HUDEP-2 (cell line): ENCODE data around the gene LRP8.
A peak's percentile ranks its signal among the peaks of the same experiment; 100 is the strongest.

Experiments used
- DNase-seq, 76 experiments: peaks; one replicate each; lab custom pipeline; 2025; ENCODE audit not compliant: unreplicated experiment in 76 of 76; lab: John Stamatoyannopoulos, UW

LRP8 gene

GRCh38 chr1:53267761-53268160 lies 60.1 kb downstream of the LRP8 start:
- DNase-seq: no peak

DNA sequence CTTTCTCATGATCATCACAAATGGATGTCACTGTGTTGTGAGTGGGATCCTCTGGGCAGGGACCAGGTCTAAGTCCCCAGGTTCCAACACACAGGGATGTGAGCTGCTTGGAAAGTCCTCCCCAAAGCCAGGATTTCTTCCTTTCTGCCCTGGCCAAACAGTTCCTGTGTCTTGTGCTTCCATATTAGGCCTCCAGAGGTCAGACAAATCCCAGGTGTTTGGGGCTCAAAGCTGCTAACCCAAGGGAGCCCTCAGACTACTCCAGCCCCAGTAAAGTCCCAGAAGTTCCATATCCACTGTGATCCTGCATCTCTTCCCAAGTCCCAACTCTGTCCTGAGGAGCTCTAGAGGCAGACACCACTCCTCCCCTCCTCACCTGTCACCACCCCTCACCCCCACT lies 61.8 kb downstream of the LRP8 start:
- peak in 1 of 76 experiments; percentile 15 for DNase-seq

- no peak for DNase-seq
Measured at GRCh38 chr1:53265581-53265980, 62.3 kb downstream of the LRP8 start.

GRCh38 chr1:53264048-53264447 lies 63.8 kb downstream of the LRP8 start:
- DNase-seq: no peak

DNA sequence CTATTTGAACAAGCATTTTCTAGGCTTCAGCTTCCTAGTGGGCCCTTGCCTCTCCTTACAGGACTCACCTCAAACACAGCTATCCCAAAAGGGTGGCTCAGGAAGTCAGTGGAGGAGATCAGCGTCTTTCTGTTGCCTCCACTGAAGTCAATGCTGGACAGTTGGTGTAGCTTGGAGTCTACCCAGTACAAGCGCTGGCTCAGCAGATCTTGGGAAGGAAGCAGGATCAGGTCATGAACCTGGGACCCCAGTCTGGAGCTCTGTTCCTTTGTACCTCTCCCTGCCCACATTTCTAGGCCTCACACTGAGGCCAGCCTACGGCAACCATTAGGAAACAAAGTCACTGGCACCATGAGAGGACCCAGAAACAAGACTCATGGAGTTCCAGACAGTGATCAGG lies 65.9 kb downstream of the LRP8 start:
- no peak for DNase-seq

GRCh38 chr1:53260631-53261247 lies 67.1 kb downstream of the LRP8 start:
- no peak for DNase-seq

DNA sequence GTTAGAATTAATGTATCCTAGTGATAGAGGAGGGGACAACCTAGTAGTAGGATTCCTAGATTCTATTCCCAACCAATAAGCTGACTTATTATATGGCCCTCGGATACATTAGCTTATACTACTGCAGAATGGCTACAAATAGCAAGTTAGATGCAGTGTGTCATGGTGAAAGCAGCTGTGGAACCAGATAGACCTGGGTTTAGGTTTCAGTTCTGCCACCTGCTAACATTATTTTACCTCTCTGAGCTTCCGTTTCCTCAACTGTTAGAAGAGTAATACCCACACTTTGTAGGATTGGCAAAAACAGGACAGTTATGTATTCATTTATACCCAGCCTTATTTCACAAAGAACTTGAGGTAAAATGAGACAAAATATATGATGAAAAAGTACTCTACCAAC lies 67.9 kb downstream of the LRP8 start:
- DNase-seq: no peak

- no peak for DNase-seq
Measured at GRCh38 chr1:53258216-53258615, 69.7 kb downstream of the LRP8 start.

DNA sequence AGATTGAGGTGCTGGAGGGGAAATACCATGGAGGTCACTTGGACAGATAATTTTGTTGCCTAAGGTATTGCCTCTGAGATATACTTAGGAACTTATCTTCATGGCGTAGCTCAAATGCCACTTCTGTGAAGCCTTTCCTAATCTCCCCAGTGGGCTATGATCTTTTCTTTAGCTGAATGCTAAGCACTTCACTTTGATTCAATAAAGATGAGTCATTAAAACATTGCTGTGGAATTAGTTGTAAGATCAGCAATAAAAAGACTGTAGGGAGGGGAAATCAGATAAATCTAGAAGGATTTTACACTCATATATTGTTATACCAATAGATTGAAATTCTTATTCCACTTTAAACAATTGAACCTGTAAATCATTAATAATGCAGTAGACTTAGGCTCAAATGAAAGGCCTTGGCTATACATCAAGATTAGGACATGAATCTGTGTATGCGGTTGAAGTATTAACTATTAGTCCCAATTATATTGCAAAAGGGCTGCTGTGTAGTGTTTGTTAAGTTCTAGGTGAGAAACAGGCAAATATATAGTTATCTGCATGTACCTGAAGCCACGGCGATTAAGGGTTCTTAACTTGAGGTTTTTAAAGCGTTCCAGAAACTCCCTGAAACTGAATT lies 70.3 kb downstream of the LRP8 start:
- DNase-seq: no peak

DNA sequence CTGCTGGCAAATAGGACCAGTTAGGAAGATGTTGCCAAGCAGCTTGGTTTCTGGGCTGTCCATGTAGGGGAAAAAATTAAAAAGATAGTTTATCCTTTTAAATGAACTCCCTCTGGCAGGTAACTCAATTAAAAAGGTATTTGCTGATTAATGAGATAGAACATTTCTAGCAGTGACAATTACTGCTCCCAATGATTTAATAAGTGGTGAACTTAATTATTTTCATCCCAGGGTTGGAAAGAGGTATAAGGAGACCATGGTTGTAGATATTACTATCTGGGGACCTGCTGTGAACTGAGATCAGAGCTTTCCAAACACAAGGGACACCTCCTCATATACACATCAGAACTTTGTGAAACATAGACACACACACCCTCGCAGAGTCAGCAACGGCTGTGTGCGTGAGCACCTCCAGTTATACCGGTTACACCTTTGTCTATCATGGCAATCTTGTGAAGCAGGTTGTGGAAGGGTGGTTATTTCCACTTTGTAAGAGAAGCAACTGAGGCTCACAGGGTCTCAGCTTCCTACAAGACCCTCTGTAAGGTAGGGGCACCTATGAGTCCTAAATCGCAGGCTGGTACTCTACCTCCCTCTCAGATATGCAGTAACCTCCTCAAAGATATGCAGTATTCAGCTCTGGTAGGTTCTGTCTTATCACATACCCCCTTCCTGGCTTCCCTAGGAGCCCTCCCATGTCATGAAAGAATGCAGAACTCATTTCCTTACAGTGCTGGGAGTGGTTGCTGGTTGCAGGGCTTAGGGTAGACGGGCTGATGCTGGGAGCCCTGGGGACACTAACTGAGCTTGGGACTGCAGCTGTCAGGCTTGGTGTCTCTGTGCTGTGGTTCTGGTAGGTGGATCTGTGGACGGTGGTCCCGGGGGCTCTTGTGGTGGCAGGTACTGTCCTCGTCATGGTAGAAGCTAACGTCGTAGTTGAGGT lies 71.1 kb downstream of the LRP8 start:
- no peak for DNase-seq

DNA sequence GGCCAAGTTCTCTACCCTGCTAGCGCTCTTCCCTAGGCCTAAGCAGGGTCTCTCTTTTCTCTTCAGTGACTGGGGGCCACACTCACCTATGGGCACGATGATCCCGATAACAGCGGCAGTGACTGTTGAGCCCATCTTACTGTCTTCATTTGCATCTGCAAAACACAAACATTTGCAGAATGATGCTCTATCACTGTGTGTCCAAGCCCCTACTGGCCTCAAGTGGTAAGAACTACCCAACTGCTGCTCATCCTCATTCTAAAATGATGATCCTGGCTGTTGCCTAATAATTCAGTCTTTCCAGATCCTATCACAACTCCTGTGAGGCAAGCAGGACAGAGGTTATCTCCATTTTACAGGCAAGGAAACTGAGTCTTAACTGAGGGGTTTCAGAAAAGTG lies 72.8 kb downstream of the LRP8 start:
- no peak for DNase-seq

DNA sequence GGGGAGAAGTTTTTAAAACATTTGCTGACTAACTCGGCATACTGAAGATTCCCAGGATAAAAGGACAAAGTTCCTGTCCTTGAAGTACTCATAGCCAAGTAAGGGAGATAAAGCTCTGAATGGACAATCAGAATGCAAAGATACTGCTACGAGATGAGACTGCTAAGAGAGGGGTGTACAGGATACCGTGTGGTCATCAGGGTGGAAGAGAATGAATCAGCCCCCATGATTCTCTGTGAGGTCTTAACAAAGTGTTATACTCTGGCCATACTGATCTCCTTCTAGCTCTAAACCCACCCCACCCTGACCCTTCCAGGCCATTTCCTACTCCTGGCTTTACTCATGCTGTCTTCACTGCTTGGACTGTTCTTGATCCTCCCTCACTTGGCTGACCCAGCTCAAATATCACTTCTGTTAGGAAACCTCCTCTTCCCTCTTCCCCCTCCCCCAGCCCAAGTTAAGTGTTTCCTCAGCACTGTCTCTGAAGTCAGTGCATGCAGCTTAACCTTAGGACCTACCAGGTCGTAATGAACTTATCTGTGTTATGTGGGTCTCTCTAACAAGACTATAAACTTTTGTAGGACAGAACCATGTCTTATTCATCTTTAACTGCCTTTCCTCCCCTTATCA lies 73.7 kb downstream of the LRP8 start:
- no peak for DNase-seq

GRCh38 chr1:53250325-53250724 lies 77.5 kb downstream of the LRP8 start:
- no peak for DNase-seq

DNA sequence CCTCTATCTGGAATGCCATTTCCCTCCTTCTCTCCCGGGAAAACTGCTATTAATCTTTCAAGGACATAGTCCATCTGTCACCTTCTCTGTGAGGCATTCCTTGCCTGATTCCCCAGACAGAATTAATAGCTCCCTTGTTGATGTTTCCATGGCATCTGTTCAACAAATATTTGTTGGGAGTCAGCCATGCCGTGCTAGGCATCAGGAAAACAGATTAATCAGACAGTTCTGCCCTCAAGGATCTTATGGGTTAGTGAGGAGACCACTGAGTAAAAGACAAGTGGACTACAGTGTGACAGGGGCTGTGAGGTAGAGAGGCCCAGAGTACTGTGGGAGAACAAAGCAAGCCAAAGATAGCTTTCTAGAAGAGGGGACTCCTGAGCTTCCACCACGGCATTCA lies 78.2 kb downstream of the LRP8 start:
- DNase-seq: no peak

GRCh38 chr1:53246261-53247134 lies 81.4 kb downstream of the LRP8 start:
- no peak for DNase-seq

DNA sequence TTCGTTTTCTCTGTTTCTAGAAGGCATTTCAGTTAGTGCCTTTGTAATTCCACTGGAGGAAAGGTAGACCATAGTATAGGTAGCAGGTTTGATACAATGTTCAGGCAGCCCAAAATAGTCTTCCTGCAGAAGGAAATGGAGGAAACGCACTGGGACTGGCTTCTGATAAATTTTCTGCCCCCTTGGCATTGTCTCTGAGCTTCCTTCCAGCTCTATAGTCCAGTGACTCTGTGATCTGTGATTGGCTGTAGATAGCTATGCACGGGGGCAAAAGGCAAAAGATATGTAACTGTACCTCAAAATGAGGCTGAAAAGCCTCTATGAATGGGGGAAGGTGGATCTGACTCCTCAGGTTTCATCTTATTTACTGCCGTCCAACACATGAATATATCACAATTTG lies 83.7 kb downstream of the LRP8 start:
- no peak for DNase-seq

GRCh38 chr1:53242381-53242780 lies 85.5 kb downstream of the LRP8 start:
- DNase-seq: no peak

DNA sequence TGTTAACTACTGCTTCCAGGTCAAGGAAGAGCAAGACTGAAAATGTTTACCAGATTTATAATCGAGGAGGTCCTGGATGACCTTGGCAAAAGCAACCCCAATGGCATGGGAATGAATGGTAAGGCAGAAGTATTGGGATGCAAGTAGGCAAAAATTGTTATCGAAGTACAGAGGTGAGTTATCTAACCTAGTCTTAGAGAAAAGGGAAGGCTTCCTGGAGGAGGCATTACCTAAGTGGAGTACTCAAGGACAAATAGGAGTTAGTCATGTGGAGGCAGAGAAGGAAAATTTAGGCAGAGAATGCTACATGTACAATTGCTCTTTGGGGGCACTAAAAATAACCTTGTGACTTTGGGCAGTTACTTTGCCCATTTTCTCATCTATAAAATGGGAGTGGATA lies 86.0 kb downstream of the LRP8 start:
- DNase-seq: no peak

DNA sequence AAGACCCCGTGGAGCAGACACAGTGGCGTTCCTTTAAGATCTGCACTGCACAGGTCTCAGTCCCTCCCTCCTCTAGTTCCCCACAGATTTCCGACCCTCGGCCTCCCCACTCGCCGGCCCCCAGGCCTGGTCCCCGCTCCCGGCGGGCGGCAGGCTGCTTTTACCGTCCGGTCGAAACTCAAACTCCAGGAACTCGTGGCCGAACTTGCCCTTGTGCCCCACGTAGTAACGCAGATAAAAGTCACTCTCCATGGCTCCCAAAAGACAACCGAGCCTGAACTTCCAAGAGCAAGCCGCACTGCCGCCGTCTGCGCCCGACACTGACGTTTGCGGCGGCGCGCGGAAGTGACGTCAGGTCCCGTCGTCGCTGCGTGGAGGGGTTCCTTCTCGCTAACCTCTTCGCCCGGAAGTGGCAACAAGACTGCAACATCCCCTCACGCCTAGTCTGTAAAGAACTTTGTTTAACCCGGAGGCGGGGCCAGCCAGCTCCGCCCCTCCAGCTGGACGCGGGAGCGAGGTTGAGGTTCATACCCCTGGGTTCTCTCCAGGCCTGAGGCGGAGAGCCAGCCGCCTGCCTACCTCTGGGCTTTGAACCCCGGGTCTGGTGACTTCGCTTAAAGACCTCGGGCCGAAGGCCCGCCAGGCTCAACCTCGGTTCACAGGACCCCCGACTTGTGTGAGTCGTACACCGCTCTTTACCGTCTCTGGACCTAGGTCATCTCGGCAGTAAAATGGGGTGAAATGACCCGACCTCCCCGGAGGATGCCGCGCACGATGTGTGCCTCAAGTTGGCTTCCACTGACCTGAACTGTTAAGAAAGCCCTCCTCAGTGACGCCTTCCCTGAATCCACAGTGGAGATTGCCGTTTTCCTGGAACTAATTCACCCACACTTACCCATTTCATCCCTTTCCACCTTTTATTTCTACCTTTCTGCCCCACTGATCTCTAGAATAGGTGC lies 89.4 kb downstream of the LRP8 start, which contains the start of gene MAGOH:
Gene MAGOH (minus strand): TSS at position 322 of the 959 bp plus-strand sequence. CDS start 70 bp downstream, at position 252.
- peak; percentile 13 to 95 (median 87) for DNase-seq
